ENCODE results near the gene EIF2D.
A peak's percentile ranks its signal among the peaks of the same experiment; 100 is the strongest.

EIF2D gene

GRCh38 chr1:206570529-206570928 is 41.7 kb downstream of the EIF2D start:
- no peak for DNase-seq (ENCODE audit: low read depth in 3 of 3, low spot score in 1 of 3)

GRCh38 chr1:206569556-206569955 is 42.7 kb downstream of the EIF2D start:
- no peak for DNase-seq (ENCODE audit: low read depth in 3 of 3, low spot score in 1 of 3)

- no peak for DNase-seq (ENCODE audit: low read depth in 3 of 3, low spot score in 1 of 3)
Measured at GRCh38 chr1:206568779-206569352, 43.4 kb downstream of the EIF2D start.

GRCh38 chr1:206568256-206568655 is 44.0 kb downstream of the EIF2D start:
- no peak for DNase-seq (ENCODE audit: low read depth in 3 of 3, low spot score in 1 of 3)

- no peak for DNase-seq (ENCODE audit: low read depth in 3 of 3, low spot score in 1 of 3)
Measured at GRCh38 chr1:206566999-206567398, 45.3 kb downstream of the EIF2D start.

GRCh38 chr1:206565995-206566394 is 46.3 kb downstream of the EIF2D start:
- no peak for DNase-seq (ENCODE audit: low read depth in 3 of 3, low spot score in 1 of 3)

- no peak for DNase-seq (ENCODE audit: low read depth in 3 of 3, low spot score in 1 of 3)
Measured at GRCh38 chr1:206563367-206564207, 48.7 kb downstream of the EIF2D start.

GRCh38 chr1:206560007-206560716 is 52.1 kb downstream of the EIF2D start:
- no peak for DNase-seq (ENCODE audit: low read depth in 3 of 3, low spot score in 1 of 3)

- DNase-seq (ENCODE audit: low read depth in 3 of 3, low spot score in 1 of 3): no peak
Measured at GRCh38 chr1:206559672-206559995, 52.6 kb downstream of the EIF2D start.

- no peak for DNase-seq (ENCODE audit: low read depth in 3 of 3, low spot score in 1 of 3)
Measured at GRCh38 chr1:206558794-206559671, 53.2 kb downstream of the EIF2D start.

GRCh38 chr1:206557636-206558473 is 54.4 kb downstream of the EIF2D start:
- no peak for DNase-seq (ENCODE audit: low read depth in 3 of 3, low spot score in 1 of 3)

GRCh38 chr1:206556750-206557635 is 55.3 kb downstream of the EIF2D start:
- peak; percentile 77 to 81 (median 78) for DNase-seq (ENCODE audit: low read depth in 3 of 3, low spot score in 1 of 3)

GRCh38 chr1:206556047-206556749 is 56.1 kb downstream of the EIF2D start:
- DNase-seq (ENCODE audit: low read depth in 3 of 3, low spot score in 1 of 3): no peak

GRCh38 chr1:206555473-206555935 is 56.8 kb downstream of the EIF2D start:
- no peak for DNase-seq (ENCODE audit: low read depth in 3 of 3, low spot score in 1 of 3)

- DNase-seq (ENCODE audit: low read depth in 3 of 3, low spot score in 1 of 3): no peak
Measured at GRCh38 chr1:206554701-206555472, 57.4 kb downstream of the EIF2D start.

GRCh38 chr1:206554211-206554610 is 58.1 kb downstream of the EIF2D start:
- no peak for DNase-seq (ENCODE audit: low read depth in 3 of 3, low spot score in 1 of 3)

GRCh38 chr1:206551986-206552326 is 60.3 kb downstream of the EIF2D start:
- peak in 2 of 3 donors; percentile 61 to 74 for DNase-seq (ENCODE audit: low read depth in 3 of 3, low spot score in 1 of 3)
